GM19438 (cell line): ENCODE data around the gene PGPEP1.

ENCODE experiments used
- ATAC-seq: cut with Tn5 transposase; IDR thresholded peaks from one replicate; pipeline ENCODE4 v1.9.1; 2021; ENCODE audit warnings: low read depth; ENCODE audit not compliant: unreplicated experiment

Gene PGPEP1

GRCh38 chr19:18415178-18415867 lies 74.9 kb downstream of the PGPEP1 start:
- no peak for ATAC-seq

DNA sequence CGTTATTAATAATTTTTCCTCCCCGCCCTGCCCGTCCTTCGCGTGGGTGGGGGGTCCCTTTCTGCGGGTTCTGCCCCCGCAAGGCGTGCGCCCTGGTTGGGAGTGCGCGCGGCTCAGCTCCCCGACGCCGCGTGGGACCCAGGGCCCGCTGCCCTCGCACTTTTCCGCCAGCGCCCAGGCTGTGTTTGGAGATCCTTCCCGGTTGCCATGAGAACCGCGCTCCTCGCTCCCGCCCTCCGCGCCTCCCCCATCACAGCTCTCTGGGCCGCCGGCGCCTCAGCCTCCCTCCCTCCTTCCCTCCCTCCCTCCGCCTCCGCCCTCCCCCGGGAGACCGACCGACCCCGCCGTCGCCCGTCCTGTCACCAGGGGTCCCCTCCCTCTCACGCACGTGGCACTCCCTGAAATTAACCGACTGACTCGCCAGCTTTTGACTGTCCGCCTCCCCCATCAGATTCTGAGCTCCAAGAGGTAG lies 76.4 kb downstream of the PGPEP1 start:
- ATAC-seq: no peak

DNA sequence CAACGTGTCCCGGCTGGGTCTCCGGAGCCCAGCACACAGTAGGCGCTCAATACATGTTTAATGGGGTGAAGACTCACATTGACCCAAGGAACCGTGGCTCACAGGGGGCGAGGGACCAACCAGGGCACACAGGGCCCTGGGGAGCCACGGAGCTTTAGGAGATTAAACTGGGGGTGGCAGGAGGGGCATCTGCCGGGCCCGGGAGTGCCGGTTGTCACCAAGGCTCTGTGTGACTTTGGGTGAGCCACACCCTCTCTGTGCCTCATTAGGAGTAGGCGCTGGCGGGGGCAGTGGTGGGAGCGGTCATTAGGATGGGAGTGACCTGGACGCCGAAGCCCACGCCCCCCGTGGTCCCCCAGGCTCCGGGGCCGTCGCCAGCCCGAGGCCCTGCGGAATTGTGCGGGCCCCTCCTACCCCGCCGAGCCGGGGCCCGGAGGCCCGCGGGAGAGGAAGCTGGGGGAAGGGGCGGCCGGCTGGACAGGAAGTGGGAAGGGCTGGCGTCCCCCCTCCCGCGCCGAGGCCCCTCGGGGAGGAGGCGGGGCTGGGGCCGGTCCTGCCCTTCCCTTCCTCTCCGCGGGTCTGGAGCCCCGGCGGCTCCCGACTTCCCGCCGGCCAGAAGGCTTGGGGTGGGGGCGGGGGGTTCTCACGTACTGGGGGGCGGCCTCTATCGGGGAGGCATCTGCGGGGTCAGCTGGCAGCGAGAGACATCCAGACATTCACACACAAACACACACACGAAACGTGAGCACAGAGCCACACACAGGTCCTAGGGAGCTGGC lies 77.0 kb downstream of the PGPEP1 start:
- no peak for ATAC-seq

DNA sequence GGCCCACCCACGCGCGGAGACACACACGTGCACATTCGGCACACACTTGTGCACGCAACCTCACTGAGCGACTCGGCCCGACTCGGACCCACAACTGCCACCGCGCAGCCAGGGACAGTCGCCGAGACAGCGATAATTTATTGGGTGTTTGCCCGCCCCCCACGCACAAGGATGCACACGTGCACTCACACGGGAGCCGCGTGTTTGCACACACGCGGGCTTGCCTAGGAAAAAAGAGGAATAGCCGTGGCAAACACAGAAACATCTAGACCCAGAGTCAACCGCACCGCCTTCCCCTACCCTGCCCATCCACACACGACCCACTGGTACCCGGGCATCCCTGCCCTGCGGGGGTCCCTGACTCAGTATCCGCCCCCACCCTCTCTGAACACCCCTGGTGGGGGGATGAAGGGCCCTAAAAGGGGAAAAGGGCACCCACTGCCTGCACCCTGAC lies 77.7 kb downstream of the PGPEP1 start:
- no peak for ATAC-seq

- ATAC-seq: no peak
Measured at GRCh38 chr19:18418483-18419194, 78.2 kb downstream of the PGPEP1 start.

DNA sequence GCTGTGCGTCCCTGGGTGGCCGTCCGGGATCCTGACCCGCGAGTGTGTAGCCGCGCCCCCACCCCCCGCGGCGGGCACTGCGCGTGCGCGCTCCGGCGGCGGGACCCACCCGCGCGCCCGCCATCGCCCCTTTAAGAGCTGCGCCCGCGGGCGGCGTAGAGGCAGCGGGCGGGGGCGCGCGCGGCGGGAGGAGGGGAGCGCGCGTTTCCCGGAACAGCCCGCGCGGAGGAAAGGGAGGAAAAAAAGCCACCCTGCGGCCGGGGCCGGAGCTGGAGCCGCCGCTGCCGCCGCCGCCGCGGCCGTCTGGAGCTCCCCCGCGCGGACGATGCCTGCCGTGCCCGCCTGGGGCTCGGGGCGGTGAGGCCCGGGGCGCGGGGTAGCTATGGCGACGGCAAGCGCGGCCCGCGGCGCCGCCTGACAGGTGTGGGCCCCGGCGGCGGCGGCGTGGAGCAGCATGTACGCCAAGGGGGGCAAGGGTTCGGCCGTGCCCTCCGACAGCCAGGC lies 78.8 kb downstream of the PGPEP1 start, which contains the start of gene SSBP4:
Gene SSBP4 (plus strand): TSS at position 204 of the 504 bp plus-strand sequence. CDS start 251 bp downstream, at position 455.
- ATAC-seq: no peak
